ENCODE data around the gene PAQR5. TPM values are rescaled to one million over a fixed set of nuclear protein-coding genes. Genes with fewer than 3 reads are reported as not detected.
"Not testable (repeated sequence)": the region's sequence is repeated elsewhere in the genome, so short reads cannot be mapped to it uniquely, and the experiment has no call there.

Gene PAQR5
- polyA plus RNA-seq, 1 experiment: 2.8 TPM

- H3K36me3 ChIP-seq (ENCODE audit: control insufficient read depth, insufficient read depth, low read length): no peaks in the 10 kb centered on the region
- H3K27me3 ChIP-seq (ENCODE audit: control insufficient read depth, insufficient read depth, low read length): no peaks in the 10 kb centered on the region
- DNase-seq (ENCODE audit: low read depth): no peak
- no peak for TF ChIP-seq CTCF (IDR thresholded peaks at IDR 0.05; ENCODE audit: insufficient read depth, low read depth, low read length)
- no peak overlapping the region for H3K4me3 ChIP-seq (ENCODE audit: low read depth, low read length)
- ChIA-PET CTCF (no interaction called here), POLR2A (no interaction called here)
Measured at GRCh38 chr15:69338535-69339213, 40.0 kb downstream of the PAQR5 start.

- H3K27me3 ChIP-seq (ENCODE audit: control insufficient read depth, insufficient read depth, low read length); POLR2A ChIA-PET; H3K4me3 ChIP-seq (ENCODE audit: low read depth, low read length); H3K36me3 ChIP-seq (ENCODE audit: control insufficient read depth, insufficient read depth, low read length); DNase-seq (ENCODE audit: low read depth); CTCF ChIA-PET: not testable (repeated sequence)
Measured at GRCh38 chr15:69339214-69339543, 40.5 kb downstream of the PAQR5 start.

GRCh38 chr15:69340243-69340900 is 41.7 kb downstream of the PAQR5 start:
- no peak for TF ChIP-seq CTCF (IDR thresholded peaks at IDR 0.05; ENCODE audit: insufficient read depth, low read depth, low read length)
- H3K36me3 ChIP-seq (ENCODE audit: control insufficient read depth, insufficient read depth, low read length): no peaks in the 10 kb centered on the region
- H3K27me3 ChIP-seq (ENCODE audit: control insufficient read depth, insufficient read depth, low read length): no peaks in the 10 kb centered on the region
- DNase-seq (ENCODE audit: low read depth): no peak
- no peak overlapping the region for H3K4me3 ChIP-seq (ENCODE audit: low read depth, low read length)
- POLR2A ChIA-PET: no interaction called here
- CTCF ChIA-PET: no interaction called here

GRCh38 chr15:69341356-69341755 is 42.6 kb downstream of the PAQR5 start:
- ChIA-PET POLR2A (no interaction called here), CTCF (no interaction called here)
- H3K36me3 ChIP-seq (ENCODE audit: control insufficient read depth, insufficient read depth, low read length): no peaks in the 10 kb centered on the region
- TF ChIP-seq CTCF (IDR thresholded peaks at IDR 0.05; ENCODE audit: insufficient read depth, low read depth, low read length): no peak
- no peaks in the 10 kb centered on the region for H3K27me3 ChIP-seq (ENCODE audit: control insufficient read depth, insufficient read depth, low read length)
- no peak overlapping the region for H3K4me3 ChIP-seq (ENCODE audit: low read depth, low read length)
- DNase-seq (ENCODE audit: low read depth): no peak

- no peak for DNase-seq (ENCODE audit: low read depth)
- no peaks in the 10 kb centered on the region for H3K36me3 ChIP-seq (ENCODE audit: control insufficient read depth, insufficient read depth, low read length)
- TF ChIP-seq CTCF (IDR thresholded peaks at IDR 0.05; ENCODE audit: insufficient read depth, low read depth, low read length): no peak
- CTCF ChIA-PET: interaction anchor here (0.8 to 1.4 kb wide), 3 partner anchors 8 to 77 kb away, joined by 3 to 5 read pairs (median 3); no protein-coding TSS in a partner anchor
- no peak overlapping the region for H3K4me3 ChIP-seq (ENCODE audit: low read depth, low read length)
- H3K27me3 ChIP-seq (ENCODE audit: control insufficient read depth, insufficient read depth, low read length): no peaks in the 10 kb centered on the region
- POLR2A ChIA-PET: interaction anchor here (0.5 kb wide), 1 partner anchor 16 kb away, joined by 5 read pairs; no protein-coding TSS in a partner anchor
Measured at GRCh38 chr15:69342460-69343076, 43.9 kb downstream of the PAQR5 start.

Data from BJ (cell line).